GM18519 (cell line): ENCODE data around the gene MSH4.
A peak's percentile ranks its signal among the peaks of the same experiment; 100 is the strongest.
"Not testable (repeated sequence)": the region's sequence is repeated elsewhere in the genome, so short reads cannot be mapped to it uniquely, and the experiment has no call there.

Experiments used
- ATAC-seq: cut with Tn5 transposase; IDR thresholded peaks from one replicate; pipeline ENCODE4 v1.9.1; 2021; ENCODE audit warnings: mild to moderate bottlenecking, moderate library complexity; ENCODE audit not compliant: unreplicated experiment, low FRiP score

Gene MSH4

DNA sequence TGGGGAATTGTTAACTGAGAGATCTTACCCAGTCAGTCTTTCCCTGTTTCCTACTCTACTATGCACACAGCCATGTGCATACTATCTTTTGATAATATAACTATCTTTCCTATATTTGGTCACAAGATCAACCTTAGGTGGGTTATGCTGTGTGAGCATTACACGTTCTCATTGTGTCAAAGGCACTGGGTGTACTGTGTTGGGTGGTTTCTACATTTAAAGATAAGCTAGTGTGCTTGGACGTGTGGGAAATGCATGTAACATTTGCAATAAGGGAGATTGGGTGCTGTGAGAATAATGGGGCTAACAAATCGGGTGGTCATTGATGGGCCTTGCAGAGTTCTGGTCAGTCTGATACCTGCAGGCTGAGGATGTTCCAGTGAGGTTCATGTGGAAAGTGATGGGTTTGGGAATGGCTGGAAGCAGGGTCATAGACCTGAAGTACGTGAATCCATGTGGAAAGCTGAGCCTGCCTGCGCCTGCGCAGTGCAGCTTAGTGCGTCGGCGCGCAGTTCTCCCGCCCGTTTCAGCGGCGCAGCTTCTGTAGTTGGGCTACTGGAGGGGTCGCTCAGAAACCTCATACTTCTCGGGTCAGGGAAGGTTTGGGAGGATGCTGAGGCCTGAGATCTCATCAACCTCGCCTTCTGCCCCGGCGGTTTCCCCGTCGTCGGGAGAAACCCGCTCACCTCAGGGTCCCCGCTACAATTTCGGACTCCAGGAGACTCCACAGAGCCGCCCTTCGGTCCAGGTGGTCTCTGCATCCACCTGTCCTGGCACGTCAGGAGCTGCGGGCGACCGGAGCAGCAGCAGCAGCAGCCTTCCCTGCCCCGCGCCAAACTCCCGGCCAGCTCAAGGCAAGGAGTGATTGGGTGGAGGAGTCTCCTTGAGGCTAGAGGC lies at the start of gene MSH4:
Gene MSH4 (plus strand): TSS at position 507 of the 897 bp plus-strand sequence. CDS start 104 bp downstream, at position 611.
- ATAC-seq: no peak

GRCh38 chr1:75757210-75757609 lies 39.5 kb upstream of the MSH4 start:
- ATAC-seq: not testable (repeated sequence)

DNA sequence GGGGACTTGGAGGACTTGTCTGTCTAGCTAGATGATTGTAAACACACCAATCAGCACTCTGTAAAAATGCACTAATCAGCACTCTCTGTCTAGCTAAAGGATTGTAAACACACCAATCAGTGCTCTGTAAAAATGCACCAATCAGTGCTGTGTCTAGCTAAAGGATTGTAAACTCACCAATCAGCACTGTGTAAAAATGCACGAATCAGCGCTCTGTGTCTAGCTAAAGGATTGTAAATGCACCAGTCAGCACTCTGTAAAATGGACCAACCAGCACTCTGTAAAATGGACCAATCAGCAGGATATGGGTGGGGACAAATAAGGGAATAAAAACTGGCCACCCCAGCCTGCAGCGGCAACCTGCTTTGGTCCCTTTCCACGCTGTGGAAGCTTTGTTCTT lies 38.1 kb upstream of the MSH4 start:
- ATAC-seq: not testable (repeated sequence)

DNA sequence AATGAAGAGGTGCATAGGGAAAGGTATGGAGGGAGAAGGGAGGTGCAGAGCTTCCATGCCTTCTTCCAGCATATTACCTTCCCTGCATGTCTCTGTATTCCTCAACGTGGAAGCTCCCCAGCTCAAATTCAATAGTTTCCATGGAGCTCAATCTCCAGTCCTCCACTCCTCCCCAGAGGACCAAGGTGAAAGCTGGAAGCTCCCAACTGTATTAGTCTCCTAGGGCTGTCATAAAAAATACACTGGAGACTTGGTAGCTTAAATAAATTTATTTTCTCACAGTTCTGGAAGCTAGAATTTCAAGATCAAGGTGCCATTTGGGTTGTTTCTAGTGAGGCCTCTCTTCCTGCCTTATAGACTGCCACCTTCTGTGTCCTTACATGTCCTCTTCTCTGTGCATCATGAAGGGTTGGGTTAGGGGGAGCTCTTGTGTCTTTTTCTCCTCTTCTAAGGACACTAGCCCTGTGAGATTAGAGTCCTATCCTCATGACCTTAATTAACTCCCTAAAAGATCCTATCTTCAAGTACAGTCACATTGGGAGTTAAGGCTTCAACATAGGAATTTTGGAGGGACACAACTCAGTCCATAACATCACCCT lies 32.5 kb upstream of the MSH4 start:
- no peak for ATAC-seq

DNA sequence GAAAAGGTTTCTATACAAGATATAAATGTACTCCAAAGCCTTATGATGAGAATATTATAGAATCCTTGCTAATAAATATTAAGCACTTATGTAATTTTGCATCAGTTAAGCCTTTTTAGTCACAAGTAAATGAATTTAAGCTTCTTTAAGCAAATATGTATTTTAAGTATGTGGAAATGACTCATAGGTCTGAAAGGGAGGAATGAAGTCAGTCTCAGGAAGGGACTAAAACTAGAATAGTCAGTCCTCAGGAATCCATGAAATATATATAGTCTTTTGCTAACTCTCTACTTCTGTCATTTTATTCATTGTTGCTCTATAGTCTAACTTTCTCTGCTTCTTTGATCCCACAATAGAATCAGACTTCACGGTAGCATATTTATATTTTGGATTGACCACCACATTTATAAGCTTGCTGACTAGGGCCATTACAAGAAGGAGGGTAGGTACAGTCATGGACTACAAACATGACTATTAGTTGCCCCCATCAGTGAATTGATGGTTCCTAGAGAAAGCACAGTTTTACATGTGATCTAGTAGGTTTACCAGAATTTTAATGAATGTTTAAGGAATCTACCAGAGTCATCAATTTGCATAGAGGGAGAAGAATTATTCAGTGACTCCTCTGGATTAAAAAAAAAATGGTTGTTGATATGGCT lies 30.9 kb upstream of the MSH4 start:
- no peak for ATAC-seq

DNA sequence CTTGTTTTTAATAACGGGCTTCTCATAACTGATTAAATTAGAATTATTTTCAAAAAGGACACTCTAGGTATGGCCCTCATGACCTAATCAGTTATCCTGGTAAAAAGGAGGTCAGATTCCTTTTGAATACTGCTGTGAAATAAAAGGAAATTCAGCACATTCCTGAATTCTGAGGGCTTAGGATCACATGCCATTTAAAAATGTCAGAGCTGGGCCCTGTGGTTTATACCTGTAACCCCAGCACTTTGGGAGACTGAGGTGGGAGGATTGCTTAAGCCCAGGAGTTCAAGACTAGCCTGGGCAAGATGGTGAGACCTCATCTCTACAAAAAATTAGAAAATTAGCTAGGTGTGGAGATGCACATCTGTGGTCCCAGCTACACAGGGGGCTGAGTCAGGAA lies 28.7 kb upstream of the MSH4 start:
- ATAC-seq: no peak

- no peak for ATAC-seq
Observed at GRCh38 chr1:75770761-75771160, 25.9 kb upstream of the MSH4 start.

DNA sequence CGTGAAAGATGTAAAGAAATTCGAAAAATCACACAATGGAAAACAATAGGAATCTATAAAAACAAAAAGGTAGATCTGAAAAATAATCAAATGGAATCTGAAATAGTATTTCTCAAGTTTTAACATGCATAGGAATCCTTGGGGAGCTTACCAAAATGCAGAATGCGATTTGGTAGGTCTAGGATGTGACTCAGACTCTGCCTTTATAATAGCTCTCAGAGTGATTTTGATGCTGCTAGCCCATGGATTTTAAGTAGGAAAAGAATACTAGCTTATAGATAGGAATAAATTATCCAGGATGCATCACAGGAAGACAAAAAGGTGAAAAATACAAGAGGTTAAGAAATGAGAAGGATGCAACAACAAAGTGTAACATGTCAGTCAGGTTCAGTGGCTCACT lies 24.7 kb upstream of the MSH4 start:
- ATAC-seq: no peak

GRCh38 chr1:75777812-75778211 lies 18.9 kb upstream of the MSH4 start:
- not testable (repeated sequence) for ATAC-seq

GRCh38 chr1:75778694-75779093 lies 18.0 kb upstream of the MSH4 start:
- not testable (repeated sequence) for ATAC-seq

- ATAC-seq: not testable (repeated sequence)
Observed at GRCh38 chr1:75780183-75780582, 16.5 kb upstream of the MSH4 start.

DNA sequence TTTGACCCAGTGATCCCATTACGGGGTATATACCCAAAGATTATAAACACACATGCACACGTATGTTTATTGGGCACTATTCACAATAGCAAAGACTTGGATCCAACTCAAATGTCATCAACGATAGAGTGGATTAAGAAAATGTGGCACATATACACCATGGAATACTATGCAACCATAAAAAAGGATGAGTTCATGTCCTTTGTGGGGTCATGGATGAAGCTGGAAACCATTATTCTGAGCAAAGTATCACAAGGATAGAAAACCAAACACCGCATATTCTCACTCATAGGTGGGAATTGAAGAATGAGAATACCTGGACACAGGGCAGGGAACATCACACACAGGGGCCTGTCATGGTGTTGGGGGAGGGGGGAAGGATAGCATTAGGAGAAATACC lies 12.8 kb upstream of the MSH4 start:
- not testable (repeated sequence) for ATAC-seq

- ATAC-seq: peak; percentile 3
Observed at GRCh38 chr1:75785320-75785982, 11.2 kb upstream of the MSH4 start.

DNA sequence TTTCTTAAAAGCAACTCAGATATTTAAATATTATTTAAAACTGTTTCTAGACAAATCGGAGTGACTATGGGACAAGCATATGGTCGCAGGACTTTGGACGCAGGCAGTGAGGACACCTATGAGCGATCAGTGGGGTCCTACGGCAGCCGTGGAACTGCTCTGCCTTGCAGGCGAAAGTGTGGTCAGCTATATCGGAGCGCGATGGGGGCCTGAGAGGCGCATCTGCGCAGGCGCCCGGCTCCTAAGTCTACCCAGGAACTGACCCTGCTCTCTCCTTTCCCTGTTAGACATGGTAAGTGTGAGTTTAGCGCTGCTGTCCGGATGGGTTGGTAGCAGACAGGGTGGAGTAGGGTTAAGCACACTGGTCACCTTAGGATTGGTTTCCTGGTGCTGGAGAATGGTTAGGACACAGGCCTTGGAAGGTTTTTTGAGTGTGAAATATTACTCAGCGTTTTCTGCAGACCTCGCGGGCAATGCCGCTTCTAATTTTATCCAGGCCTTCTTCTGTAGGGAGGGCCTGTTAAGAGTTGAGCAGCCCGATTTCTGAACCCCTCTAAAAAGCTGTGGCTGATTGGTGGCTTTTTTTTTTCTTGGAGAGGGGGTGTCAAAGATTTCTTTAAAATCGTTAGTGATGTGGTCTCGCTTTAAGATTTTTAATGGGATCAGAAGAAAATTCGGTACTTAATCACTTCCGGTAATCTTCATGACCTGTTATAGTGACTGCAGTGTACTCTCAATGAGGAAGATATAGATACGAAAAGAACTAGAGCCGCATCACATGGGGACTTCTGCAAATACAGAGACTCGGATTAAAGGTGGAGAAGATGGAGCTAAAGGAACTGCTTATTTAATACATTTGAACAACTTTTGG lies 10.5 kb upstream of the MSH4 start, which contains the start of gene RABGGTB:
Gene RABGGTB (plus strand): TSS at position 274 of the 871 bp plus-strand sequence. CDS start 16 bp downstream, at position 290.
- ATAC-seq: peak; percentile 63

DNA sequence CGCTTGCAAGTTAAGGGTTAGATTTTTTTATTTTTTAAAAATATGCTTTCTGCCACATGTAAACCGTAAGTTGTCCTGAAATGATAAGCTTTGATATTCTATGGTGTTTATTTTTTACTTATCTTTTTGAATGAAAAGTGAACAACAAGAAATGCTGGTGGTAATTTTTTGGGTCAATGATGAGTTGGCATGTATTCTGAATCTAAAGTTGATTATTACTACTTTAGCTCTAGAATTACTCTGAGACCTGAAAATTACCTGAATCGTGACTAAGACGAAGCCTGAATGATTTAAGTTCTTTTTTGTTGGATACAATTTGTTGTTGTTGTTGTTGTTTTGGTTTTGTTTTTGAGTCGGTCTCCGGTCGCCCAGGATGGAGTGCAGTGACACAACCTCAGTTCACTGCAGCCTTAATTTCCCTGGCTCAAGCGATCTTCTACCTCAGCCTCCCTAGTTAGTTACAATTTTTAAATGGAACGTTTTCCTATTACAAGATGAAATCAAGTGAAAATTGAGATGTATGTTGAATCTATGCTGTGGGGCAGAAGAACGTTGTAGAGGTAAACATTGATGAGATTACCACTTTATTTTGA lies 9.7 kb upstream of the MSH4 start:
- no peak for ATAC-seq

DNA sequence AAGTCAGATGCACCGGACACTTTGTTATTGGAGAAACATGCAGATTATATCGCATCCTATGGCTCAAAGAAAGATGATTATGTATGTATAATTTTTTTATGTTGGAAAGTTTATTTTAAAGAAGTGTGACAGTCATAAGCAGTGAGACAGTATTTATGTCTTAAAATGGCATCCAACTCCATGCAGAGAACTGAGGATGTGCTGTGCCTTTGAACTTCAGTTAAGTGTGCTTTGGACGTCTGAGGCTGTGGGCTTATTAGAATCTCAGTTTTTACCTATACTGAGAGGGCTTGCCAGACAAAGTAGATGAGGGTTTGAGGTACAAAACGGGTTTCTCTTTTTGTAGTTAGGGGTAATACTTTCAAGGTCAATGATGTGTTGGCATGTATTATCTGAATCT lies 9.2 kb upstream of the MSH4 start:
- no peak for ATAC-seq

DNA sequence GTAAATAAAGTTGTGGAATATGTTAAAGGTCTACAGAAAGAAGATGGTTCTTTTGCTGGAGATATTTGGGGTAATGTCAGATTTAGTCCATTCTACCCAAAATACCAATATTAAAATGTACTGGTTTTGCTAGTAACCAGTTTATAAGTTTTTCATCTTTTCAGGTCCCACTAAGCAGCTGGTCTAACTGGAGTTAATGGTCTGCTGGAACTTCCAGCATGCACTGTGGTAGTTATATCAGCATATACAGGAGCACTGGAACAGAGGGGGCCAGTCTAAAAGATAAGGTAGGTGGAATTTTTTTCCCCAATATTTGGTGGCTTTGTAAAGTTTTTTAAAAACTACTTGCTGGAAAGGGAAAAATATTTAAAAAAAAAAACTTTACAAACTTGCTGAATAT lies 6.7 kb upstream of the MSH4 start:
- ATAC-seq: no peak

- ATAC-seq: no peak
Observed at GRCh38 chr1:75791022-75791421, 5.7 kb upstream of the MSH4 start.

- no peak for ATAC-seq
Observed at GRCh38 chr1:75792091-75792490, 4.6 kb upstream of the MSH4 start.
